Fibroblast of lung (primary cell): ENCODE data around the gene SRCAP.

Experiments used
- CTCF ChIP-seq, 2 donors: IDR thresholded peaks in 1 of 2; conservative IDR thresholded peaks in 1 of 2; 1 replicate in 1 of 2; 2 replicates in 1 of 2; pipeline ENCODE4 v1.5.1; 2011 to 2012; ENCODE audit warnings: low read length in 2 of 2, control low read depth in 1 of 2, inconsistent platforms in 1 of 2, low read depth in 1 of 2, mild to moderate bottlenecking in 1 of 2
- EZH2 ChIP-seq: IDR thresholded peaks from 2 replicates; pipeline ENCODE4 v1.5.1; 2012; ENCODE audit warnings: low read length, control low read depth, mild to moderate bottlenecking; ENCODE audit errors: missing control alignments

- TF ChIP-seq CTCF (conservative IDR thresholded peaks at IDR 0.05 in 1 of 2, IDR thresholded peaks at IDR 0.05 in 1 of 2; ENCODE audit: low read depth in 1 of 2, low read length in 2 of 2), result no peak
- no peak for TF ChIP-seq EZH2
Observed at GRCh38 chr16:30667361-30667905, 31.5 kb upstream of the SRCAP start.
